H1 (cell line): ENCODE results near the gene OBSCN. TPM values are rescaled to one million over a fixed set of nuclear protein-coding genes. Genes with fewer than 3 reads are reported as not detected.

Experiments
- CTCF ChIA-PET: fragments of 300-600 bp; sonication (Branson Sonifier 250); formaldehyde crosslinking; loops from one replicate; lab custom pipeline; 2021; ENCODE audit not compliant: partially characterized antibody; lab: Charles Lee
- POLR2A ChIA-PET: fragments of 300-600 bp; sonication (Branson Sonifier 250); formaldehyde crosslinking; loops from one replicate; lab custom pipeline; 2021; ENCODE audit warnings: inconsistent platforms; ENCODE audit not compliant: partially characterized antibody; lab: Charles Lee
- DNase-seq, 2 experiments: peaks; one replicate each; pipeline versions ENCODE4 v3.0.0 to v3.0.0-alpha.2; 2010 to 2022; ENCODE audit warnings: low spot score in 2 of 2, low read depth in 1 of 2, mixed read lengths in 1 of 2
- FAIRE-seq: peaks from 2 replicates; lab custom pipeline; 2011; peaks lifted over from hg19 to GRCh38; lab: Jason Lieb, UNC
- H2AFZ ChIP-seq: 2 replicates; pipeline ENCODE4 v1.8.1; 2012; ENCODE audit warnings: low read length, inconsistent platforms
- H2AK5ac ChIP-seq: 2 replicates; pipeline ENCODE4 v1.6.1; 2013; ENCODE audit warnings: low read depth, low read length
- H2BK120ac ChIP-seq: replicated peaks from 2 replicates; pipeline ENCODE3; 2013; ENCODE audit warnings: low read depth, low read length, inconsistent platforms
- H2BK12ac ChIP-seq: 2 replicates; pipeline ENCODE4 v1.6.1; 2013; ENCODE audit warnings: low read depth, low read length
- H2BK15ac ChIP-seq: 2 replicates; pipeline ENCODE4 v1.6.1; 2013; ENCODE audit warnings: low read length
- H2BK20ac ChIP-seq: 2 replicates; pipeline ENCODE4 v1.6.1; 2013; ENCODE audit warnings: low read length
- H2BK5ac ChIP-seq: 2 replicates; pipeline ENCODE4 v1.6.1; 2013; ENCODE audit warnings: low read depth, low read length
- H3K14ac ChIP-seq: 2 replicates; pipeline ENCODE4 v1.6.1; 2013; ENCODE audit warnings: inconsistent platforms; ENCODE audit not compliant: insufficient read length
- H3K18ac ChIP-seq: 2 replicates; pipeline ENCODE4 v1.6.1; 2013; ENCODE audit warnings: low read length; ENCODE audit errors: extremely low read depth
- H3K23ac ChIP-seq: 2 replicates; pipeline ENCODE4 v1.6.1; 2013; ENCODE audit warnings: inconsistent platforms; ENCODE audit not compliant: insufficient read length
- H3K23me2 ChIP-seq: 2 replicates; pipeline ENCODE4 v1.6.1; 2013; ENCODE audit warnings: low read depth, low read length
- H3K27ac ChIP-seq: 2 replicates; pipeline ENCODE4 v1.6.1; 2011; ENCODE audit warnings: low read depth, low read length, inconsistent platforms
- H3K27me3 ChIP-seq, 4 experiments: replicated peaks in 1 of 4; 1 replicate in 1 of 4; 2 replicates in 3 of 4; pipeline versions ENCODE4 v1.6.1 to v1.8.1; 2011 to 2013; ENCODE audit warnings: low read length in 3 of 4, mild to moderate bottlenecking in 3 of 4, inconsistent platforms in 2 of 4, mixed read lengths in 2 of 4, moderate library complexity in 1 of 4; ENCODE audit not compliant: control insufficient read depth in 3 of 4, insufficient read depth in 3 of 4; ENCODE audit errors: extremely low read depth in 1 of 4
- H3K36me3 ChIP-seq, 4 experiments: 2 replicates each; pipeline versions ENCODE4 v1.6.1 to v1.8.1; 2011 to 2013; ENCODE audit warnings: mild to moderate bottlenecking in 4 of 4, low read length in 3 of 4, moderate library complexity in 2 of 4, control low read depth in 1 of 4, inconsistent platforms in 1 of 4; ENCODE audit not compliant: insufficient read depth in 4 of 4, control insufficient read depth in 2 of 4
- H3K4ac ChIP-seq: replicated peaks from 2 replicates; pipeline ENCODE3; 2013; ENCODE audit warnings: low read length, low read depth, mixed read lengths, inconsistent platforms; ENCODE audit not compliant: insufficient read length
- H3K4me1 ChIP-seq, 4 experiments: replicated peaks in 1 of 4; 1 replicate in 1 of 4; 2 replicates in 3 of 4; pipeline versions ENCODE4 v1.6.1 to v1.8.1; 2011 to 2013; ENCODE audit warnings: low read length in 3 of 4, inconsistent platforms in 2 of 4, mixed read lengths in 1 of 4; ENCODE audit not compliant: insufficient read depth in 4 of 4, control insufficient read depth in 3 of 4
- H3K4me2 ChIP-seq, 2 experiments: 2 replicates each; pipeline versions ENCODE4 v1.6.1 to v1.8.1; 2011 to 2013; ENCODE audit warnings: low read depth in 2 of 2, low read length in 2 of 2, control low read depth in 1 of 2, inconsistent platforms in 1 of 2, mild to moderate bottlenecking in 1 of 2; ENCODE audit not compliant: insufficient read depth in 1 of 2
- H3K4me3 ChIP-seq, 4 experiments: fragments of 200-600, 300-600 bp in 1 of 4; sonication (generic), shearing (Covaris generic), sonication (Bioruptor Twin) in 1 of 4; 2 replicates each; pipeline versions ENCODE4 v1.5.1 to v1.8.1; 2011 to 2016; ENCODE audit warnings: low read length in 4 of 4, low read depth in 3 of 4, control low read depth in 2 of 4, inconsistent platforms in 2 of 4, mild to moderate bottlenecking in 2 of 4, mixed read lengths in 1 of 4, moderate library complexity in 1 of 4; ENCODE audit not compliant: insufficient read depth in 2 of 4; ENCODE audit errors: extremely low read depth in 1 of 4
- H3K56ac ChIP-seq: replicated peaks from 2 replicates; pipeline ENCODE3; 2013; ENCODE audit warnings: low read depth, mild to moderate bottlenecking, mixed read lengths, low read length, inconsistent platforms; ENCODE audit not compliant: insufficient read length
- H3K79me1 ChIP-seq: 2 replicates; pipeline ENCODE4 v1.6.1; 2013; ENCODE audit warnings: low read depth, low read length, control low read depth
- H3K79me2 ChIP-seq, 2 experiments: 2 replicates each; pipeline versions ENCODE4 v1.6.1 to v1.8.1; 2012 to 2013; ENCODE audit warnings: low read length in 2 of 2, mild to moderate bottlenecking in 2 of 2, inconsistent platforms in 1 of 2; ENCODE audit not compliant: insufficient read depth in 2 of 2, control insufficient read depth in 1 of 2
- H3K9ac ChIP-seq, 4 experiments: replicated peaks in 1 of 4; 1 replicate in 1 of 4; 2 replicates in 3 of 4; pipeline versions ENCODE4 v1.6.1 to v1.8.1; 2011 to 2013; ENCODE audit warnings: low read depth in 3 of 4, low read length in 3 of 4, control low read depth in 2 of 4, mild to moderate bottlenecking in 2 of 4, moderate library complexity in 2 of 4, inconsistent platforms in 1 of 4; ENCODE audit errors: extremely low read depth in 1 of 4
- H3K9me3 ChIP-seq, 2 experiments: 2 replicates each; pipeline versions ENCODE4 v1.6.1 to v1.8.1; 2012 to 2013; ENCODE audit warnings: mild to moderate bottlenecking in 2 of 2, moderate library complexity in 2 of 2, control low read depth in 1 of 2, inconsistent platforms in 1 of 2, low read depth in 1 of 2, low read length in 1 of 2, mixed read lengths in 1 of 2; ENCODE audit not compliant: insufficient read depth in 2 of 2
- H4K20me1 ChIP-seq, 2 experiments: replicated peaks in 1 of 2; 2 replicates each; pipeline versions ENCODE3 to v1.8.1; 2011 to 2013; ENCODE audit warnings: inconsistent platforms in 2 of 2, low read length in 2 of 2, mild to moderate bottlenecking in 1 of 2; ENCODE audit not compliant: insufficient read depth in 2 of 2, control insufficient read depth in 1 of 2
- H4K5ac ChIP-seq: 2 replicates; pipeline ENCODE4 v1.6.1; 2013; ENCODE audit warnings: low read length, low read depth, mixed read lengths, inconsistent platforms; ENCODE audit not compliant: insufficient read length
- H4K8ac ChIP-seq: 2 replicates; pipeline ENCODE4 v1.8.0; 2013; ENCODE audit warnings: mild to moderate bottlenecking, moderate library complexity, low read length, inconsistent platforms; ENCODE audit not compliant: insufficient read depth; ENCODE audit errors: extremely low read depth
- H4K91ac ChIP-seq: replicated peaks from 2 replicates; pipeline ENCODE3; 2013; ENCODE audit warnings: low read length, mixed read lengths, inconsistent platforms; ENCODE audit not compliant: insufficient read length
- GABPA ChIP-seq: IDR thresholded peaks from 2 replicates; pipeline ENCODE4 v1.6.1; 2011; ENCODE audit warnings: mild to moderate bottlenecking, low read length, moderate library complexity, borderline replicate concordance; ENCODE audit not compliant: insufficient read depth
- JUND ChIP-seq: IDR thresholded peaks from 2 replicates; pipeline ENCODE4 v1.6.1; 2011; ENCODE audit warnings: mild to moderate bottlenecking, improper control_type of control experiment, low read length
- KDM5A ChIP-seq: fragments of 200-600 bp; IDR thresholded peaks from 2 replicates; pipeline ENCODE4 v1.7.1; 2012; ENCODE audit warnings: mild to moderate bottlenecking, low read length, inconsistent platforms, mixed read lengths
- POLR2A ChIP-seq, 2 experiments: IDR thresholded peaks; 1 replicate in 1 of 2; 2 replicates in 1 of 2; pipeline ENCODE4 v1.6.1; 2011; ENCODE audit warnings: low read depth in 2 of 2, low read length in 2 of 2, mild to moderate bottlenecking in 2 of 2; ENCODE audit errors: control extremely low read depth in 1 of 2
- RNF2 ChIP-seq: fragments of 200-900, 300-1000 bp; sonication (generic); IDR thresholded peaks from 2 replicates; pipeline ENCODE4 v1.7.1; 2016; ENCODE audit warnings: borderline replicate concordance, low read depth, mild to moderate bottlenecking, antibody characterized with exemption, low read length; ENCODE audit not compliant: poor library complexity, severe bottlenecking; ENCODE audit errors: missing control alignments
- SP1 ChIP-seq: IDR thresholded peaks from 2 replicates; pipeline ENCODE4 v1.6.1; 2011; ENCODE audit warnings: low read depth, low read length
- SP2 ChIP-seq: IDR thresholded peaks from 2 replicates; pipeline ENCODE4 v1.6.1; 2012; ENCODE audit warnings: mild to moderate bottlenecking, low read length, inconsistent platforms
- WGBS, 2 experiments: shearing (Covaris generic) in 1 of 2; methylation state at CpG; one replicate each; pipeline versions ENCODE4 v1.1.6 to v1.1.7; 2013 to 2015; ENCODE audit warnings: low lambda C conversion rate in 2 of 2, mixed read lengths in 2 of 2, inconsistent platforms in 1 of 2, low coverage in 1 of 2, missing lambda C conversion rate in 1 of 2; ENCODE audit not compliant: insufficient replicate concordance in 2 of 2, insufficient coverage in 1 of 2, insufficient read length in 1 of 2; ENCODE audit errors: extremely low coverage in 1 of 2, missing lambda C conversion rate in 1 of 2; 5-methylcytosine and 5-hydroxymethylcytosine counted together
- polyA plus RNA-seq, 7 experiments: library from polyadenylated mRNA; depleted of rRNA in 3 of 7; stranded (reverse) in 5 of 7; unstranded in 2 of 7; fragments of >200 nt in 5 of 7; fragments of 200-250 nt in 2 of 7; gene quantifications; 1 replicate in 5 of 7; 2 replicates in 1 of 7; 4 replicates in 1 of 7; pipeline versions ENCODE4 v1.2.1 to v1.2.3, GENCODE V29; 2011 to 2013; ENCODE audit warnings: missing spikeins in 2 of 7, mixed read lengths in 2 of 7
- total RNA-seq: library from RNA; stranded (reverse); fragmentation: NEBNext Ultra II Directional; extraction: Animal tissue kit (Norgen Biotek cat#: 25700); gene quantifications from 2 replicates; pipeline ENCODE4 v1.2.1, GENCODE V29; 2021
- TF ChIP-seq, protein P1 (sequence below): IDR thresholded peaks from 2 replicates; pipeline ENCODE4 v1.6.1; 2011; ENCODE audit warnings: low read depth, mild to moderate bottlenecking, low read length; ENCODE audit not compliant: insufficient read depth
- TF ChIP-seq, protein P2 (sequence below): IDR thresholded peaks from 2 replicates; pipeline ENCODE4 v1.6.1; 2012; ENCODE audit warnings: low read length, inconsistent platforms

OBSCN gene
- total and polyA plus RNA-seq, 2 of the 8 experiments (the other 6 are each of a cell fraction or from before 2014, with no cell fraction given): 7.5 to 28.4 TPM

DNA sequence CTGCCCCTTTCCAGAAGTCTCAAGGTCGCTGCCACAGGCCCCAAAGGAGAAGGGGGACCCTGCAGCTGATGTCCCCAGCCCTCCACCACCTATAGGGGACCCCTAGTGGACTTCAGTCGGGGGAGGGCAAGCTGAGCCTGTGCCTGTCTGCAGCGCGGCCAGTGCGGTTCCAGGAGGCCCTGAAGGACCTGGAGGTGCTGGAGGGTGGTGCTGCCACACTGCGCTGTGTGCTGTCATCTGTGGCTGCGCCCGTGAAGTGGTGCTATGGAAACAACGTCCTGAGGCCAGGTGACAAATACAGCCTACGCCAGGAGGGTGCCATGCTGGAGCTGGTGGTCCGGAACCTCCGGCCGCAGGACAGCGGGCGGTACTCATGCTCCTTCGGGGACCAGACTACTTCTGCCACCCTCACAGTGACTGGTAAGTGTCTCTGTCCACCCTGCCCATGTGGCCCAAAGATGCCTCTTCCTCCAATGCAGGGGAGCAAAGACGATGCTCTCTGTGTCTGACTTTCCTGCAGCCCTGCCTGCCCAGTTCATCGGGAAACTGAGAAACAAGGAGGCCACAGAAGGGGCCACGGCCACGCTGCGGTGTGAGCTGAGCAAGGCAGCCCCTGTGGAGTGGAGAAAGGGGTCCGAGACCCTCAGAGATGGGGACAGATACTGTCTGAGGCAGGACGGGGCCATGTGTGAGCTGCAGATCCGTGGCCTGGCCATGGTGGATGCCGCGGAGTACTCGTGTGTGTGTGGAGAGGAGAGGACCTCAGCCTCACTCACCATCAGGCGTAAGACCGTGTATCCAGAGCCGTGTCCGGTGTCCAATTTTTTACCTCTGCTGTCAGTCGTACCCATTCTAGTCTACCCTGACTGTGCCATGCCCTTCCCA, 79.9 kb downstream of the OBSCN start:
- POLR2A ChIA-PET: interaction anchor here (1.1 to 1.5 kb wide), 2 partner anchors 11 to 14 kb away, joined by 3 to 5 read pairs; no protein-coding TSS in a partner anchor
- Histone ChIP-seq H3K9ac (no peak overlapping the region), H4K20me1 (peaks cover 3% of the 10 kb centered on the region in 2 experiments), H2BK12ac (no peak overlapping the region), H3K18ac (no peak overlapping the region), H2BK20ac (no peak overlapping the region), H3K27ac (no peak overlapping the region), H3K36me3 (peaks cover 3 to 10% (median 4%) of the 10 kb centered on the region in 4 experiments; a peak in 6 of 8 replicates), H3K79me1 (no peaks in the 10 kb centered on the region), H4K8ac (no peak overlapping the region), H2BK5ac (no peak overlapping the region), H3K4me3 (no peak overlapping the region), H3K4me2 (no peak overlapping the region), H3K4me1 (no peaks in the 10 kb centered on the region), H3K4ac (no peak overlapping the region), H3K79me2 (no peaks in the 10 kb centered on the region), H2AFZ (no peak overlapping the region), H2AK5ac (no peak overlapping the region), H4K91ac (no peak overlapping the region), H3K56ac (no peak overlapping the region), H3K27me3 (peaks cover 0 to 3% (median 0%) of the 10 kb centered on the region in 4 experiments; a peak in 1 of 7 replicates), H3K23me2 (no peaks in the 10 kb centered on the region), H3K23ac (no peak overlapping the region), H4K5ac (no peak overlapping the region), H3K14ac (no peak overlapping the region), H3K9me3 (peaks cover 2 to 7% of the 10 kb centered on the region in 2 experiments; a peak in 1 of 4 replicates), H2BK120ac (no peak overlapping the region), H2BK15ac (no peak overlapping the region)
- FAIRE-seq (no peak), DNase-seq (no peak)
- CTCF ChIA-PET: interaction anchor here (0.8 to 1.7 kb wide), 4 partner anchors 14 to 74 kb away, joined by 3 to 4 read pairs (median 3); no protein-coding TSS in a partner anchor
- 88% methylated on average over 29 of the region's 32 CpGs; no CpG with 5 or more reads in 1 of the 2 experiments for WGBS, 2 experiments
- TF ChIP-seq KDM5A (no peak), SP2 (no peak), GABPA (no peak), POLR2A (IDR thresholded peaks at IDR 0.05; ENCODE audit: control extremely low read depth in 1 of 2, low read depth in 2 of 2, low read length in 2 of 2) (no peak), JUND (no peak), RNF2 (no peak), SP1 (no peak)
- TF ChIP-seq, protein P1, sequence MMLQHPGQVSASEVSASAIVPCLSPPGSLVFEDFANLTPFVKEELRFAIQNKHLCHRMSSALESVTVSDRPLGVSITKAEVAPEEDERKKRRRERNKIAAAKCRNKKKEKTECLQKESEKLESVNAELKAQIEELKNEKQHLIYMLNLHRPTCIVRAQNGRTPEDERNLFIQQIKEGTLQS: no peak
- TF ChIP-seq, protein P2, sequence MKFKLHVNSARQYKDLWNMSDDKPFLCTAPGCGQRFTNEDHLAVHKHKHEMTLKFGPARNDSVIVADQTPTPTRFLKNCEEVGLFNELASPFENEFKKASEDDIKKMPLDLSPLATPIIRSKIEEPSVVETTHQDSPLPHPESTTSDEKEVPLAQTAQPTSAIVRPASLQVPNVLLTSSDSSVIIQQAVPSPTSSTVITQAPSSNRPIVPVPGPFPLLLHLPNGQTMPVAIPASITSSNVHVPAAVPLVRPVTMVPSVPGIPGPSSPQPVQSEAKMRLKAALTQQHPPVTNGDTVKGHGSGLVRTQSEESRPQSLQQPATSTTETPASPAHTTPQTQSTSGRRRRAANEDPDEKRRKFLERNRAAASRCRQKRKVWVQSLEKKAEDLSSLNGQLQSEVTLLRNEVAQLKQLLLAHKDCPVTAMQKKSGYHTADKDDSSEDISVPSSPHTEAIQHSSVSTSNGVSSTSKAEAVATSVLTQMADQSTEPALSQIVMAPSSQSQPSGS: no peak
